Measurements from ENCODE around the gene ADGRB3. TPM values are rescaled to one million over a fixed set of nuclear protein-coding genes. Genes with fewer than 3 reads are reported as not detected.
A peak's percentile ranks its signal among the peaks of the same experiment; 100 is the strongest.
"Not testable (repeated sequence)": the region's sequence is repeated elsewhere in the genome, so short reads cannot be mapped to it uniquely, and the experiment has no call there.

ADGRB3 gene
- total RNA-seq, 1 donor from 2014 or later, result 1.5 TPM

DNA sequence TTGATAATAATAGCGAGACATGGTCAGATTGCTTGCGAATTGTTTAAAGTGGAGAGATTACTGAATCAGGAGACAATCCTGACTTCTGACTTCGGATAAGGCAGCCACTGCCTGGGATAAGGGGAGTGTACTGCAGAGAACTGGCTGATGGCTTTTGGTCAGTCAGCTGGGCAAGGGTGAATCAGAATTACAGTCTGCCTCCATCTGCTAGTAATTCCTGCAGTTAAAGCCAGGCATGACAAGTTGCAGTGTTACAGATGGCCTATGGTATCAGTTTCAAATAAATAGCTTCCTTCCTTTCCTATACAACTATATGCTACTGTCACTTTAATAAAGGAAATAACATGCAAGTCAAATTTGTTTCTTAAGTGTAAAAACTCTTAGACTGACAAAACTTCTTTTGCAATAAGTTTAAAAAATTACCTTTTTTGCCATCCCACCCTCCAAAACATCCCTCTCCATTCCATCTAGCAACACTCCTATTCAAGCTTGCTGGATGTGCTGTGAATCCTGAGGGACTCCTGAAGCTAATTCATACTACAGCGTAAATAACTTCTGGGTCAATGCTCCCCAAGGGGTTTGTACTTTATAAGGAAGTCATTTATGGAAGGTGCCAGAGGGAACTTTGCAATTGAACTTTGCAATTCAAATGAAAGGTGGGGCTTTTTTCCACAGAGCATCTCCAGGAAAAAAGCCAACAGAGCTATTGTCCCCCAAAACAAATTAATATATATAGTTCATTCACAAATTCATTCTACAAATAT lies 245.2 kb downstream of the ADGRB3 start:
- TF ChIP-seq EZH2 (IDR thresholded peaks at IDR 0.05) (no peak), EZH2phosphoT487 (IDR thresholded peaks at IDR 0.05) (no peak)
- TF ChIP-seq, protein P1, sequence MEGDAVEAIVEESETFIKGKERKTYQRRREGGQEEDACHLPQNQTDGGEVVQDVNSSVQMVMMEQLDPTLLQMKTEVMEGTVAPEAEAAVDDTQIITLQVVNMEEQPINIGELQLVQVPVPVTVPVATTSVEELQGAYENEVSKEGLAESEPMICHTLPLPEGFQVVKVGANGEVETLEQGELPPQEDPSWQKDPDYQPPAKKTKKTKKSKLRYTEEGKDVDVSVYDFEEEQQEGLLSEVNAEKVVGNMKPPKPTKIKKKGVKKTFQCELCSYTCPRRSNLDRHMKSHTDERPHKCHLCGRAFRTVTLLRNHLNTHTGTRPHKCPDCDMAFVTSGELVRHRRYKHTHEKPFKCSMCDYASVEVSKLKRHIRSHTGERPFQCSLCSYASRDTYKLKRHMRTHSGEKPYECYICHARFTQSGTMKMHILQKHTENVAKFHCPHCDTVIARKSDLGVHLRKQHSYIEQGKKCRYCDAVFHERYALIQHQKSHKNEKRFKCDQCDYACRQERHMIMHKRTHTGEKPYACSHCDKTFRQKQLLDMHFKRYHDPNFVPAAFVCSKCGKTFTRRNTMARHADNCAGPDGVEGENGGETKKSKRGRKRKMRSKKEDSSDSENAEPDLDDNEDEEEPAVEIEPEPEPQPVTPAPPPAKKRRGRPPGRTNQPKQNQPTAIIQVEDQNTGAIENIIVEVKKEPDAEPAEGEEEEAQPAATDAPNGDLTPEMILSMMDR (IDR thresholded peaks at IDR 0.05), result no peak

DNA sequence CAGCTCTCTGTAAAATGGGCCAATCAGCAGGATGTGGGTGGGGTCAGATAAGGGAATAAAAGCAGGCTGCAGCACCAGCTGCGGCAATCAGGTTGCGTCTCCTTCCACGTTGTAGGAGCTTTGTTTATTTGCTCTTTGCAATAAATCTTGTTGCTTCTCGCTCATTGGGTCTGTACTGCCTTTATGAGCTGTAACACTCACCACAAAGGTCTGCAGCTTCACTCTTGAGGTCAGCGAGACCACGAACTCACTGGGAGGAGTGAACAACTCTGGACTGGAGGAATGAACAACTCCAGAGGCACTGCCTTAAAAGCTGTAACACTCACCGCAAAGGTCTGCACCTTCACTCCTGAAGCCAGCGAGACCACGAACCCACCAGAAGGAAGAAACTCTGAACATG lies 248.2 kb downstream of the ADGRB3 start:
- not testable (repeated sequence) for H3K4me2 ChIP-seq; H3K36me3 Mint-ChIP-seq; H3K27ac ChIP-seq; H3K27me3 ChIP-seq; H3K27me3 Mint-ChIP-seq (ENCODE audit: insufficient read depth, low read depth); H3K9ac ChIP-seq; H2AFZ ChIP-seq (replicated peaks); H4K20me1 ChIP-seq (ENCODE audit: low read depth); H3K4me3 Mint-ChIP-seq; H3K36me3 ChIP-seq; H3K4me1 ChIP-seq; H3K4me1 Mint-ChIP-seq; H3F3A ChIP-seq (ENCODE audit: low read depth); H3K4me3 ChIP-seq; H3K79me2 ChIP-seq (ENCODE audit: low read depth); DNase-seq (ENCODE audit: low spot score); H3K9me3 Mint-ChIP-seq; H3K9me3 ChIP-seq (ENCODE audit: low read depth)
- H3K27ac Mint-ChIP-seq, result peak overlapping the region; percentile 66

More for the DNA sequence above, 245.2 kb downstream of the ADGRB3 start:
- peaks cover 4% of the 10 kb centered on the region for H3K9me3 Mint-ChIP-seq
- H3K4me1 ChIP-seq, result no peaks in the 10 kb centered on the region
- H3F3A ChIP-seq (ENCODE audit: low read depth), result no peaks in the 10 kb centered on the region
- no peaks in the 10 kb centered on the region for H4K20me1 ChIP-seq (ENCODE audit: low read depth)
- H3K4me3 Mint-ChIP-seq, result no peak overlapping the region
- H3K36me3 ChIP-seq, result no peaks in the 10 kb centered on the region
- H3K79me2 ChIP-seq (ENCODE audit: low read depth), result no peaks in the 10 kb centered on the region
- no peak for DNase-seq (ENCODE audit: low spot score)
- no peak overlapping the region for H3K4me2 ChIP-seq
- H3K27me3 Mint-ChIP-seq (ENCODE audit: insufficient read depth, low read depth), result no peaks in the 10 kb centered on the region
- H3K27ac Mint-ChIP-seq, result no peak overlapping the region
- no peaks in the 10 kb centered on the region for H3K9me3 ChIP-seq (ENCODE audit: low read depth)
- H3K27ac ChIP-seq, result no peak overlapping the region
- H3K36me3 Mint-ChIP-seq, result no peaks in the 10 kb centered on the region
- no peaks in the 10 kb centered on the region for H3K27me3 ChIP-seq
- H2AFZ ChIP-seq (replicated peaks), result no peak overlapping the region
- no peak overlapping the region for H3K9ac ChIP-seq
- H3K4me1 Mint-ChIP-seq, result peaks cover 3% of the 10 kb centered on the region
- no peak overlapping the region for H3K4me3 ChIP-seq

DNA sequence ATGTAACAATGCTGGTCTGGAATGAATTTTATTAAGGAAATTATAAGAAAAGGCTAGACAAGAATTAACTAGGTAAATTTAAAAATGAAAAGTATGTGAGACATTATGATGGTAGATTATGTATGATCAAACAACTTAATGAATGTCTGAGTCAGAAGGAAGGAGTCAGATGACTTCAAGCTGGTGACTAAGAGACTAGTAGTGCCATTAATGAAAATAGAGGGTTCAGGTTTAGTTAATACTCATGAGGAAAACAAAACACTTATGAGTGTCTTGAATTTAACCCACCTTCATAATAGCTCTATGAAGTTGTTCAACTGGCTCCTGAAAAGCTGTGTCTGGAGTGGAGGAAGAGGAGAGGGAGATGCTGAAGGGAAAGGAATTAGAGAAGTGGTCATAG lies 256.3 kb downstream of the ADGRB3 start:
- Histone ChIP-seq H3K9ac (no peak overlapping the region), H3K27me3 (no peaks in the 10 kb centered on the region), H3K27ac (no peak overlapping the region), H3F3A (ENCODE audit: low read depth) (no peaks in the 10 kb centered on the region), H3K4me1 (peaks cover 2% of the 10 kb centered on the region), H2AFZ (replicated peaks) (no peak overlapping the region), H3K4me2 (no peak overlapping the region), H4K20me1 (ENCODE audit: low read depth) (no peaks in the 10 kb centered on the region), H3K36me3 (no peaks in the 10 kb centered on the region), H3K9me3 (ENCODE audit: low read depth) (no peaks in the 10 kb centered on the region), H3K4me3 (no peak overlapping the region), H3K79me2 (ENCODE audit: low read depth) (no peaks in the 10 kb centered on the region)
- Mint-ChIP-seq H3K27ac (no peak overlapping the region), H3K4me3 (no peak overlapping the region), H3K9me3 (peaks cover 8% of the 10 kb centered on the region), H3K36me3 (peaks cover 5% of the 10 kb centered on the region), H3K27me3 (ENCODE audit: insufficient read depth, low read depth) (no peaks in the 10 kb centered on the region), H3K4me1 (peaks cover 14% of the 10 kb centered on the region)
- TF ChIP-seq EZH2phosphoT487 (IDR thresholded peaks at IDR 0.05) (no peak), EZH2 (IDR thresholded peaks at IDR 0.05) (no peak)
- TF ChIP-seq, protein P1 (IDR thresholded peaks at IDR 0.05), result no peak
- no peak for DNase-seq (ENCODE audit: low spot score)

DNA sequence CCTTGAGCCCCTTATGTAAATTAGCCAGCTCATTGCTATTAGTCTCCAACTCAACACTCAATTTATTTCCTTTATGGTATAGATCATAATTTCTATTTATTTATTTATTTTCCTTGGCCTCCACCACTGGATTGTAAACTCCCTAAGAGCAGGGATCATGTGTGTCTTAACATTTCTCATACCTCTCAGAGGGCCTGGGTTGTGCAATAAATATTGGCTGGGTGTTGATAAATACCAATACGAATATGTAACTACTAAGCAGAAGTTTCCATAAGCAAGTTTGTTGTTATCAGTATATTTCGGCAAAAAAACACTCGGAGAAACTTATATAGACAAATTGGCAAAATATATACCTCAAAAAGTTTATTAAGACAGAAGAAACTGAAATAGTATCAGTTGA lies 257.4 kb downstream of the ADGRB3 start:
- TF ChIP-seq EZH2phosphoT487 (IDR thresholded peaks at IDR 0.05) (no peak), EZH2 (IDR thresholded peaks at IDR 0.05) (no peak)
- TF ChIP-seq, protein P1 (IDR thresholded peaks at IDR 0.05), result no peak
- no peak overlapping the region for H3K4me2 ChIP-seq
- H3K4me3 ChIP-seq, result no peak overlapping the region
- H3K4me3 Mint-ChIP-seq, result no peak overlapping the region
- H3K4me1 ChIP-seq, result peaks cover 8% of the 10 kb centered on the region
- no peaks in the 10 kb centered on the region for H3K27me3 Mint-ChIP-seq (ENCODE audit: insufficient read depth, low read depth)
- no peaks in the 10 kb centered on the region for H3F3A ChIP-seq (ENCODE audit: low read depth)
- H4K20me1 ChIP-seq (ENCODE audit: low read depth), result no peaks in the 10 kb centered on the region
- peaks cover 19% of the 10 kb centered on the region for H3K4me1 Mint-ChIP-seq
- DNase-seq (ENCODE audit: low spot score), result no peak
- H3K27ac ChIP-seq, result no peak overlapping the region
- H3K36me3 Mint-ChIP-seq, result peaks cover 5% of the 10 kb centered on the region
- peaks cover 8% of the 10 kb centered on the region for H3K9me3 Mint-ChIP-seq
- H3K27ac Mint-ChIP-seq, result no peak overlapping the region
- H3K27me3 ChIP-seq, result no peaks in the 10 kb centered on the region
- H3K9ac ChIP-seq, result no peak overlapping the region
- H3K79me2 ChIP-seq (ENCODE audit: low read depth), result no peaks in the 10 kb centered on the region
- H3K9me3 ChIP-seq (ENCODE audit: low read depth), result no peaks in the 10 kb centered on the region
- no peaks in the 10 kb centered on the region for H3K36me3 ChIP-seq
- no peak overlapping the region for H2AFZ ChIP-seq (replicated peaks)

Measured in neural progenitor cell (in vitro differentiated cells).